ENCODE measurements around the gene PDZD2.

PDZD2 gene

DNA sequence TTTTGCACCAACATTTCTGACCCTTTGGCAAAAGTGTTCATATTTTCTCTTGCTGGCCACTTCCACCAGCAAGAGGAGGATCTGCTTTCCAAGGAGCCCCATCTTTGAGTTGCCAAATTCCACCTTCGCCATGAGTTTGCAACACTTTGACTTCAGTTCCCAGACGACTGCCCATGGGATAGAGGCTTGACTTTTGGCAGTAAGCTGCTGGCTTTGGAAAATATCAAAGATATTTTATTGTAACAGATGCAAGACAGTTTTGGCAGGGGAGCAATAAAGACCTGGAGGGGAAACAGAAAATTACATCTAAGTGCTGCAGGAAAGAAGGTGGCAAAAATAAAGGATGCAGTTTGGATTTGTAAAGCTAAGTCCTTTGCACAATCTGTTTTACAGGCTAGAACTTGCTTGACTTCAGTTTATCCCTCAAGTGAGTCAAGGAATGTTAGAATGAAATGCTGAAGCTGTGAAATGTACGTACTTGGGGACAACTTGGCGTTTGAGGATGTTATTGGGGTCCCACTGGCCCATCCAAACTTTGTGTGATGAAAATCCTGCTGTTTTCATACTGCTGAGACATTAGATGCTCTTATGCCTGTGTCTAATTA, 302.3 kb downstream of the PDZD2 start:
- DNase-seq, result no peak

DNA sequence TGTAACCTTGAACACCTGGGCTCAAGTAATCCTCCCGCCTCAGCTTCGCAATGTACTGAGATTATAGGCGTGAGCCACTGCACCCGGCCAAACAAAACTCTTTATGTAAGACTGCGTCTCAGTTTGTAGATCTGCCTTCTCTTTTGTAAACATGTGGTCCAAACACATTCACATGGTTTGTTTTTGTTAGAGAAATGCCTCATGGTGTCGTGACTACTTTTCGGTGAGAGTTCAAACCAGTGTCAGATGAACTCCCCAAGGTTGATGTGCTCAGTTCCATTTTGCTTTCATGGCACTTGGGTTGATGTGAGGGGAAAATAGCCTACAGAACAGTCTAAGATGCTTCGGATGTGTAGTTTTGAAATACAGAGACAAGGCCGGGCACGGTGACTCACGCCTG, 303.6 kb downstream of the PDZD2 start:
- no peak for DNase-seq

DNA sequence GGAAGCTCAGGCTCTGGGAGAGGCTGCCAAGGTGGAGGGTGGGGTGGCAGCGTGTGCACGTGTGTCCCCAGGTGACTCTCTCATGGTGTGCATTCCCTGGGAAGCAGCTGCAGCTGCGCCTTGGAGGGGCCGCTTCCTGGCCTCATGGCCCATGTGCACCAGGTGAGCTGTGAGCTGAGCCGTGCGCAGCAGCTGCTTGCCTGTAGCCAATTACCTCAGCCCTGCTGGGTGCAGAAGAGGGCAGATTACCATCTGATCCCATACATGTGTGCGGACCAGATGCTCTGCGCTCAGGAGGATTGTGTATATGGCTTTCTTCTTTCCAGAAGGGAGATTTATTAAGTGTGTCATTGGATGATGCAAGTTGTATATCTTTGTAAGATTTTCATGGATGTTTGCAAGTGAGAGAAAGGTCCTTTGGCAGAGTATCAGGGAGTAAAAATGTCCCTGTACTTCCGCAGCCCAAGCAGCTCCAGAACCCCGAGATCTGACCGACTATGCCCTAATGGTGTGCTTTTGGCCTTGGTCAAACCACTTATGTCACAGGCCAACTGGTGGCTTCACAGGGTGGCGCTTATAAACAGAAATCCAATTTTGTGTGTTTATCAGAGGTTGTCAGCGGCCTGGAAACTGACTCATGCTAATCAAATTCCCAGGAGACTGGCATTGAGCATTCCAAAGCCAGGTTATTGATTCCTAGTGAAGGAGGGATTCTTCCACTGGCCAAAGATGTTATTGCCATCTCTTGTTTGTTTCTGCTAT, 305.9 kb downstream of the PDZD2 start:
- DNase-seq, result no peak

DNA sequence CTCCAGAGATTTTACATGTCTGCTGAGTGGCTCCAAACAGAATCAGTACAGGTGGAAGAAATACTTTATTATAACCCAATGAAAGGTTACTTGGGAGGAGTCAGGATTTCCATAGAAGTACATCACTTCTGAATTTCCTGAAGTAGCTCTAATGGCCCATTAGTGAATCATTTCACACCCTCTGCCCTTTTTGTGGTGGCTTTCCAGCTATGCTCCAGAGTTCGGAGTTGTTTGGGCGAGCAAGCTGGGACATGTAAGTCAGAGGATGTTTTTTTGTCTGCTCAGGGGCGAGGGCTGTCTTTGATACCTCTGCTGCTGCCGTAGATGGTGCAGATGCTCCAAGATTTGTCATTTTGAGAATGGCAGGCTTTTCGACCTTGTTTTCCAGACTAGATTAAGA, 309.1 kb downstream of the PDZD2 start:
- DNase-seq, result no peak

DNA sequence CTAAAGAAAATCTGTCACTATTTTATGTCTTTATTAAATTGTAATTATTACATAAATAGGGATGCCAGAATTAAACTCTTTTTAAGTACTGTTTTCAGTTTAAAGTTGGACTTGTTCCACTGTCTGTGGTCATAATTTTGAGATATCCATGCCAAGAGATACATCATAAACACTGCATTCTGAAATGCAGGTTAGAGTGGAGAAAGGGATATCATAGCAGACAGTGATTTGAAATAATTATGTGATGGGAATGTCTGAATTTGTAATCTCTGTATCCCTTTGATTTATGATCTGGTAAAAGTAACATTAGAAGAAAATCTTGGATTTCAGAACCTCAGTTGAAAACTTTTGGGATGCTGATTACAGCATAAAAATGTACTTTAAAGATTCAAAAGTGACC, 313.1 kb downstream of the PDZD2 start:
- DNase-seq, result no peak

DNA sequence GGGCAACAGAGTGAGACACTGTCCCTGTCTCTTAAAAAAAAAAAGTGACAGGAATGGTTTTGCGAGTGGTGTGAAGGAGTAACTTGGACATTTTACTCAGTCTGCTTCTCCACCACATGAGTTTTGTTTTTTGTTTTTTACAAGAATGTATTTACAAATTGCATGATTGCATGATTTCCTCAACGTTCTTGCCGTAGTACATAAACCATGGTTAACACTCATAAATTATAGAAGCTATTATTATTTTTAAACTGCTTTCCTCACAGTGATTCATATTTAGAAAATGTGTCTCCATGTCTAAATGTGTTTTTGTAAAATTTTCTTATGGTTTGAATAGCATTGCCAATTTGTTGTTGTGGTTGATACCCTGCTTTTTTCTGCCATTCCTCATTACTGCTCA, 315.2 kb downstream of the PDZD2 start:
- DNase-seq, result no peak

DNA sequence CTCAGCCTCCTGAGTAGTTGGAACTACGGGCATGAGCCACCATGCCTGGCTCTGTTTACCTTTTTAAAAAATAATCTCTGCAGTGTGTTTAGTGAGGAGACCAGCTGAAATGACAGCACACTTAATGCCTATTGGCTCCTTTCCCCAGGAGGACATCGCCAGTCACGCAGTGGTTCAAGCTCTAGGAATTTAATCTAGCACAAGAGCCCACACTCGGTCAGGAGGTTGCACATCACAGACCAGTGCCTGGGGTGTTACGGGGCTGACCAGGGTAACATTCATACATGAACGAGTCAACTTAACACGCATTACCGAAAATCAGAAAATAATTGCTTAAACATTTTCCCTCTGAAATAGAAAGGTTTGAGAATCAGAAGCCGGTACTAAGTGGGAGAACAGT, 318.2 kb downstream of the PDZD2 start:
- DNase-seq, result no peak

DNA sequence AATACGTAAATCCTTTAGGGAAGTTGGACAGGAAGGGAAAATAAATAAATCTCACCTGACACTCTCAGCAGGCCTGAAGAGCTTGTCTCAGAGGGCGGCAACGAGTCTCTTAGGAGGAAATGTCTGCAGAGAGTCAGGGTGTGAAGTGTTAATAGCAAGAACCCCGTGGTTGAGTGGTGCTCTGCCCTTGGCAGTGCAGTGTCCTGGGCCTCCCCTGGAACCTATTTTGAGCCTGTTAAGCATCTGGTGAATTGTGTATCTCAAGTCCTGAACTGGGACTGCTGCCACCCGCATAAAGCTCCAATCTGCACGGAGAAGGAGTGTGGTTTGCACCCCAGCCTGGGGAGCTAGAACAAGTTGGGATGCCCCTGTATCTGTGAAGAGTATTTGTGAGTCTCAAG, 323.4 kb downstream of the PDZD2 start:
- DNase-seq, result no peak

DNA sequence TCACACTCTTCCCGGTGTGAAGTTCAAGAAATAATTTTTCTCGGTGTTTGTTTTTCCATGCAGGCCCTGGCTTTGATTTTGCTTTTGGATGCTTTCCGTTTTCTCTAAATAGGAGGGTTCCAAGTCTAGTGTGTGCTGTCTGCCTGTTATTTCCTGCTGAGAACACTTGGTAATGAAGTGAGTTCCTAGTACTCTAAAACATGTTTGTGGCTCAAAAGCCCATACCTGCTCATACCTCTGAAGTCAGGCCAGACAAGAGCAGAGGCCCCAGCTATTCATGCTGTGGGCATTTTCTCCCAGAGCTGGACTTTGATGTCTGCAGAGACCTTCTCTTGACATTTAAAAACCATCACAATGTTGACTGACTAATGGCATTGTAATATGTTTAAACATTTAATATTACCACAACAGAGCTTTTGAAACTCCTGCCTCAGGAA, 324.0 kb downstream of the PDZD2 start:
- no peak for DNase-seq

DNA sequence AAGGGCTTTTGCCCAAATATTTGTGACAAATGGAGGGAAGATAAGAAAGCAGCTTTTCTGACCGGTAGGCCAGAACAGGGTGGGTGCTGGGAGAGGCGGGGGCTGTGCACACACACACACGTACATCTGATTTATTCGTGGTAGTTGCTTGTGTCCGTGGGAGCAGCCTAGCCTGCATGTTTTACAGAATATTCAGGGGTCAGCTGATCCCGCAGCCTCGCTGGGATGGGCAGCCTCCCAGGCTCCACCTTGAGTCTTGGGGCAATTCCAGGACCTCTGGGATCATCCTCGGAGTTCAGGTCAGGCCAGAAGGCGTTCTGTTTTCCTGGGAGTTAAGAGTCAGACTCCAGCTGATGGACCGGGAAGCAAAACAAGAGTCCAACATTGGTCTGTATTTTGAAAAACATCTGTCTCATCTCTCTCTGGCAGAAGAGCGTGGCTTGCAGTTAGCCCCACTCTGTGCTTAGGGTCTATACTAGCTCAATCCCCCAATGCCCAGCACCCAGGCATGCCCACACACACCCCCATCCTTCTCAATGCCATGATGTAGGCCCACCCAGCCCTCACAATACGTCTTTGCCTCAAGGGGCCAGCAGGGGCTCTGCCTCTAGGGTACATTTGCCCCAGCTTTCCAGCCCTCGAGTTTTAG, 324.6 kb downstream of the PDZD2 start:
- no peak for DNase-seq

DNA sequence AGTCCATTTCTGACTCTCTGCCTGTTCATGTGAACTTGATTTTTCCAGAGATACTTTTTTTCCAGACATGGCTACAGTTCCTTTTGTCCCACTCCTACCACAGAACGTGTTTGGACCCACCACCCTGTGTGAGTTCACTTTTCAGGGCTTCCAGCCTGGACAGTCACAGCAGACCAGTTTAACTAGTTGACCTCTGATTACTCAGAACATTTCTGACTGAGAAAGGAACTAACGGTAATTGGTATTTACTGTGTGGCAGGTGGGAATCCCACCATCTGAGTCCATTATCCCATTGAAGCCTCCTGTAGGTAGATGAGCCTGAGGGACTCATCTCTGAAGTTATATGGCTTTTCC, 325.1 kb downstream of the PDZD2 start:
- no peak for DNase-seq

DNA sequence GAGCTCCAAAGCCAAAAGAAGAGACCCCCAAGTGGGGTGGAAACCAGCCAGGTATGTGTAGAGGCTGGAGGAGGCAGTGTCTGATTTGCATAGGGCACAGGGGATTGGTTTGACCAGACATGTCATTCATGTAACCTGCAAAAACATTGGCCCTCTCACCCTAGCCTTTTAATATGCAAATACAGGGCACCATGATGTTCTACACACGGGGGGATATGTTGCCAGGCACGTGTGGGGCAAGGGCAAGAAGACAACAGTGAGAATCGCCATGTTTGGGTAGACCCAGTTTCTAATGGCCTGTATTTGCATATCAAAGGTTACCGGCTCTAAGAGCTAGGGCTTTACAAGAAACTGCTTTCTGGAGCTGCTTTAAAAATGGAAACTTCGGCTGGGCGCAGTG, 326.3 kb downstream of the PDZD2 start:
- DNase-seq, result no peak

DNA sequence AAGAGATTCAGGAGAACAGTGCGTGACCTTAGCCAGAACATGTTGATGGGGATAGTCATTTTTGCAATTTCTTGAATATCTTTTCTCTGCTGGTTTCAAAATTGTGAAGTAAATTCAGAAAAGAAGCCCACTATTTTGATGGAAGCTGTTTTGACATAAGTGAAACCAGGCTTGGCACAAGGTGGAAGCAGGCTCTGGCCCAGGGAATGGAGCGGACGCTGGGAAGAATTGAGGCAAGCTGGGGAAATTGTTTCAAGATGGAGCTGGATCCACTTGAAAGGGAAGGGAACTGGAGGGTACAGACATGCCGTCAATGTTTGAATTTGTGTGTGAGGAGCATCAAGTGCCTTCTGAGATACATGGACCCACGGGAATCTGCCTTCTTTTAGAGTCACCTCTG, 328.0 kb downstream of the PDZD2 start:
- DNase-seq, result no peak

DNA sequence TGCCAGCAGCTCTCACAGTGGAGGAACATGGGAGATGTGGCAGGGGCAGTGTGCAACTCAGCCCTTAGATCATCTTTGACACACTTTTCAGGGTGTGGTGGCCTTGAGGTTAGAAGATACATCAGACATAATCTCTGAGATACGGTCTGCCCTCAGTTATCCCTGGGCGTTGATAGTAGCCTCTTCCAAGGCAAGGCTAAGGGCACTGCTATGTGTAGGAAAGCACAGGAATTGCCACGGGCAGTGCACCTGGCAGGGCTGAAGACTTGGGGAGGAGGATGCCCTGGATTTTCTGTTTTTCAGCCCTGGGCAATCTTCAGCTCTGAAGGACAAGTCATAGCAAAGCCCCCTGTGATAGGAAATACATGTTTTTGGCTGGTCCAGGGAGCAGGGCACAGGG, 328.5 kb downstream of the PDZD2 start:
- DNase-seq, result no peak

DNA sequence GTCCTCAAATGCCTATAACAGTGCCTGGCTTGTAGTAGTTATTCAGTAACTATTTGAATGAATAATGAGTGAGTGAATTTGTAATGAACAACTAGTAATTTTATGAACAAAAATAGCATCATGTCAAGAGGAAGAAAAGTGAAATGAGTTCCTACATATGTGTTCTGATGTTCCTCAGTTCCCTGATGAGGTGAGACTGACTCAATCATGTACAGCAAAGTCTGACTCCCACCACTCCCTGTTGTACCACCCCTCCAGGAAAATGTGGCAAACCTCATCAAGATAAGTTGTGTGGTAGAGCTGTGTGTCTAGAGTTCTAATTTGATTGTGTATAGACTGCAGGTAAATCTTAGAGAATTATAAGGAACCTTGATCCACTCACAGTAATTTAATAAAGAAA, 333.6 kb downstream of the PDZD2 start:
- DNase-seq, result peak; percentile 23

DNA sequence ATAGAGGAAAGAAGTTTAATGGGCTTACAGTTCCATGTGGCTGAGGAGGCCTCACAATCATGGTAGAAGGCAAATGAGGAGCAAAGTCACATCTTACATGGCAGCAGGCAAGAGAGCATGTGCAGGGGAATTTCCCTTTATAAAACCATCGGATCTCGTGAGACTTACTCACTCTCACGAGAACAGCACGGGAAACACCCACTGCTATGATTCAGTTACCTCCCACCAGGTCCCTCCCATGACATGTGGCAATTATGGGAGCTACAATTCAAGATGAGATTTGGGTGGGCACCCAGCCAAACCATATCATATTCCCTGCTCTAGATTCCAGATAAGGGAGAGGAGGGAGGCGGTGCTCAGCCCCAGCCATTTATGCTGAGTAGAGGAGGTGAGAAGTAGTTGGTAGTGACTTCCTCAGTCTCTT, 336.3 kb downstream of the PDZD2 start:
- peak; percentile 8 for DNase-seq

DNA sequence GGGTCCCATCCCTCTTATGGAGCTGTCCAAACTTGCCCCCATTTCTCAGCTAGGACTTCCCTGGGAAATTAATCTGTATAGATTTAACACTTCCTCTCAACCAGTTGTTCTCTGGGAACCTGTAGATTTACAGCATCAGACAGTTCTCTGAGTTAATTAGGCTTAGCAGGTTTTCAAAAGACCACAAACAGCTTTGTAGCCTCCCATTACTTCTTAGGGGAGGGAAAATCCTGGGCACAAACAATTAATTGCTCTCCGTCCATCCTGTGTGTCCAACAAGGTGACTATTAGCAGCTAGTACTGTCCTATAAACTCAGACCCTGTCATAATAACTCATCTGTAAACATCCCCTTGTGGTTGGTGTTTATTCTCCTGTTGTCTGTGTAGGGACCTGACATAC, 337.2 kb downstream of the PDZD2 start:
- DNase-seq, result no peak

DNA sequence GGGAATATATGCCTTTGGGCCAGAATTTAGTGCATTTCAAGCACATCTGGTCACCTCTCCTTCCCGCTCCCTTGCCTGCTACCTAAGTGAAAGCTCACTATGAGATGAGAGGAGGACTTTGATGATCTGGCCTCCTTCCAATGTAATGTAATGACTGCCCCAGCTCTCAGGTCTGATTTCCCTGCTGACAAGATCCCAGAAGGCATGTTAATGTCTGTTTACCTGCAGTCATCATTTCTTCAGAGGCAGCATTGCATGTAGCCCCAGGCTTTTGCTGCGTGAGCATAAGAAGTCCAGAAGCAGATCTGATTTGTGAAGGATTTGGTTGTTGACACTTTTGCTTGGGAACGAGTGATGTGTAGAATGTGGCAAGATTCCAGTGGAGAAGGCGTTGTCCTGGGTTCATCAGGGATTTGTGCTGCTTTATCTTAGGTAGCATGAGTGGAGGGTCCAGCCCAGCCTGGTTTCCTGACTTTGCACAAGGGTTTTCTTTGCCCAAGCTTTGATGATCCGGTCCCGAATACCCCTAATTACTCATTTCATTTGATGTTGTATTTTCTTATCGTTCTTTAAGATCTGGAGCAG, 342.5 kb downstream of the PDZD2 start:
- no peak for DNase-seq

DNA sequence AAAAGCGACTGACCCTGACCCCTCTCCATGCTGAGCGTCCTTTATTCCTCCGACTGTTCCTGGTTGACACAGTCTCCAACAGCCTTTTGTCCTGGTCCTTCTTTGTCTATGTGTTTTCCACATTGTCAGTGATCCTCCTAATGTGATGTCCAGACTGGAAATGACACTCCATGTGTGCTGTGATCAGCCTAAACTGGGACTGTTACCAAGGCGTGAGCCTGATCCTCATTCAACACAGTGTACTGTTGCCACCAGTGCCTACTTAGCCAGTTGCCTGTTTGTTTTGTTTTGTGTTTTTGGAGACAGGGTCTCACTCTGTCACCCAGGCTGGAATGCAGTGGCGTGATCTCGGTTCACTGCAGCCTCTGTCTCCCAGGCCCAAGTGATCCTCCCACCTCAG, 343.1 kb downstream of the PDZD2 start:
- DNase-seq, result no peak

DNA sequence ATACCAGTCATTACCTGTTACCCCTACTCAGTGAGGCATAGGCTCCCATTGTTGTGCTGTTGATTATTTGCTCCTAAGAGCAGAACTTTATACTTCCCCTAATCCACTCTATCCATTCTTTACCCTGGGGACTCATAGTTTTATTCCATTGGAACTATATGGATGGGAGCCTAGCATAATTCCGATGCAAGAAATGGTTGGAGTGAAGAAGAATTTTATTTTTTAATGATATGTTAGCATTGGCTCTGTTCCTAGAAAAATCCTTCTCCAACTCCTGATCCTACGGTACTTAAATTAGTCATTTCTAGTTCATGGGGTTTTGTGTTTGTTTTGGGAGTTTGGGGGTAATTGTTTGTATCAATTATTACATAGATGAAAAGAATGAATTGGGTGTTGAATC, 343.7 kb downstream of the PDZD2 start:
- no peak for DNase-seq

DNA sequence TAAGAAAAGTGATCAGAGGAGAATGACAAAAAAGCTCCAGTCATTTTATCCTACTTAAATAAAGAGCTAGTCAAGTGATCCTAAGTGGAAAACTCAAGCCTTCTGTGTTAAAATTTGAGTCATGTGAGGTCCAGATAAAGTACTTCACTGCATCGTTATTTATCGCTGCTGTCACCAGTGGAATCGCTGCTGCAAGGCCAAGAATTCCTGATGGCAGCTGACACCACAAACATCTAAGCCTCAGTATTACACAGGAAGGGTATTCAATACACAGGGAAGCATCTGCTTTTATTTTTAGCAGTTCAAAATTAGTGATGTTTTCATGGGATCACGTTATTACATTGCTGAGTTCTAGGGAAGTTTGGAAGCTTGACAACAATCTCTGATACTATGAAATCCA, 344.9 kb downstream of the PDZD2 start:
- no peak for DNase-seq

DNA sequence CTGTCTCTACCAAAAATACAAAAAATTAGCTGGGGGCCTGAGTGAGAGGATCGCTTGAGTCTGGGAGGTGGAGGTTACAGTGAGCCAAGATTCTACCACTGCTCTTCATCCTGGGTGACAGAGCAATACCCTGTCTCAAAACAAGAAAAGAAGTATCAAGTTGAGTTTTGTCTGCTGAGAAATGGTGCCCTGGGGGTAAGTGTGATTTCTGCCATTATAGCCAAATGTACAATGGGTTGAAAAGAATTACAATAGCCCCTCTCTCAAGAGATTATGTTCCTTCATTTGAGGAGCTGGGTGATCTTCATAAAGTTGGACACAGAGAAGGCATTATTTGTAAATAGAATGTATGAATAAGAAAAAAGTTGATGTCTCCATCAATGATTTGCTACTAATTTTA, 345.8 kb downstream of the PDZD2 start:
- no peak for DNase-seq

DNA sequence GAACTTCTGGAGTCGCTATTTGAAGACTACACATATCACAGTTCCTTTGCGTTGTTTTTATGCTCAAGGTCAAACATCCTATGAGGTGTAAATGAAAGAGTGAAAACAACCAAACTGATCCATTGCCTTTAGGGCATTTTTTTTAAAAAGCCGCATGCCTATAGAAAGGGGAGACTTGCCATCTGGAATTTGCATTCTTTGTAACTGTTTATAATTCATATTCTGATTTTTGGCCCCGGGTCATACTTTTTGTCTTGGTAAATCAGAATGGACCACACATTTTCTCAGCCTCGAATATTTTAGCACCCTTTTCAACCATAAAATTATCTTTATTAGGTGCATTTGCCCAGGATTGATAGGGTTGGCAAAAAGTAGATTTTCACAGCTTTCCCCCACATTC, 347.2 kb downstream of the PDZD2 start:
- no peak for DNase-seq

Measured in activated CD4-positive, alpha-beta T cell treated with anti-CD3 and anti-CD28 coated beads for 48 hours (primary cell).